Measurements from ENCODE around the gene TNNT1. TPM values are rescaled to one million over a fixed set of nuclear protein-coding genes. Genes with fewer than 3 reads are reported as not detected.

The TNNT1 gene
- total RNA-seq, 1 donor from 2014 or later = 48.9 TPM

GRCh38 chr19:55085923-55086715 is 62.9 kb downstream of the TNNT1 start:
- Mint-ChIP-seq H3K9me3 (no peaks in the 10 kb centered on the region), H3K4me3 (peak overlapping the region; percentile 17), H3K27ac (no peak overlapping the region), H3K4me1 (peaks cover 30% of the 10 kb centered on the region), H3K27me3 (ENCODE audit: low read depth) (peaks cover 44% of the 10 kb centered on the region), H3K36me3 (peaks cover 5% of the 10 kb centered on the region)
- no peak for TF ChIP-seq CTCF (IDR thresholded peaks at IDR 0.05; ENCODE audit: unreplicated experiment)
- no peak for DNase-seq (ENCODE audit: low spot score in 2 of 2, unreplicated experiment in 2 of 2)

DNA sequence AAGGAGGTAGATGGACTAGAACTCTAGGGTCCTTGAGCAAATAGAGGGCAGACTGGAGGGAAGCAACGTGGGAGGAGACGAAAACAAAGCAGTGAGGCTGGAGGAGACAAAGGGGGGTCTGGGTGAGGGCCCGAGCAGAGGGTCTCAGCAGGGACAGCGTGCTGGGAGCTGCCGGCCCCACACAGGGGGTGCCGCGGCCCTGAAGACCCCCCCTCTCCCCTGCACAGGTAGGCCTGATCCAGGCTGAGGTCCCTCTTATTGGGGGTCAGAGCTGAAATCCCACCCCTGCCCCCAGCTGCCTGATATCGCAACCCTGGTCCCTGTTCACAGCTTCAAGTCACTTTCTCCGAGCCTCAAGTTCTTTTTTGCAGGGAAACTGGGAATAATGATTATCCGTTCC is 64.6 kb downstream of the TNNT1 start:
- Mint-ChIP-seq H3K9me3 (no peaks in the 10 kb centered on the region), H3K4me1 (peaks cover 45% of the 10 kb centered on the region), H3K27ac (no peak overlapping the region), H3K27me3 (ENCODE audit: low read depth) (peaks cover 61% of the 10 kb centered on the region), H3K36me3 (peaks cover 9% of the 10 kb centered on the region), H3K4me3 (no peak overlapping the region)
- DNase-seq (ENCODE audit: low spot score in 2 of 2, unreplicated experiment in 2 of 2) = no peak
- TF ChIP-seq CTCF (IDR thresholded peaks at IDR 0.05; ENCODE audit: unreplicated experiment) = no peak

DNA sequence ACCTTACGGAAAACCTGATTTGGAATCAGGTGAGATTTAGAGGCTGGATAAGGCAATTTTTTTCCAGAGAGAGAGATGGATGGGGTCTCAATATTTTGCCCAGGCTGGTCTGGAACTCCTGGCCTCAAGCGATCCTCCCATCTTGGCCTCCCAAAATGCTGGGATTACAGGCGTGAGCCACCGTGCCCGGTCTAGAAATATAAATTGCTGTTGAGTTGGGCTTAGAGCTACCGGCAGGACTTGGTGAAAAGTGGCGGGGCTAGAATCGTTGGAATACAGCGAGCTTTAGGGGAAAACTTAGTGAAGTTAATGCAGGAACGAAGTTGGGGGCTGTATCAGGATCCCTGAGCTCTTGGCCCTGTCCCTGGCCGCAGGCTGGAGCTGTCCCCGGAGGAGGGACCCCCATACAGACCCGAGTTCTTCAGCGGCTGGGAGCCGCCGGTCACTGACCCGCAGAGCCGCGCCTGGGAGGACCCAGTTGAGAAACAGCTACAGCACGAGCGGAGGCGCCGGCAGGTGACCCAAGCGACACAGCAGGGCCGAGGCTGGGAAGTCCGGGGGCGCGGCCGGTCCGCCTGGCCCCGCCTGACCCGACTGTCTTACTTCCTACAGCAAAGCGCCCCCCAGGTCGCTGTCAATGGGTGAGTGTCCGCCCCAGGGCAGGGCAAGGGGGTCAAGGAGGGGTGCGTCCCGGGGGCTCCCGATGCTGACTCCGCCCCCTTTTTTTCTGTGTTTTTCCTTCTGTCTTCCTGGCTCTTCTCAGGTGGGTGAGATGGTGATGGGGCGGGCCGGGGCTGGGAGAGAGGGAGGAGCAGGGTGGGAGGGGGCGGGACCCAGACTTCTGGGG is 65.8 kb downstream of the TNNT1 start:
- DNase-seq (ENCODE audit: low spot score in 2 of 2, unreplicated experiment in 2 of 2) = no peak
- no peaks in the 10 kb centered on the region for H3K9me3 Mint-ChIP-seq
- peaks cover 66% of the 10 kb centered on the region for H3K27me3 Mint-ChIP-seq (ENCODE audit: low read depth)
- H3K4me1 Mint-ChIP-seq = peaks cover 39% of the 10 kb centered on the region
- H3K4me3 Mint-ChIP-seq = no peak overlapping the region
- peaks cover 12% of the 10 kb centered on the region for H3K36me3 Mint-ChIP-seq
- TF ChIP-seq CTCF (IDR thresholded peaks at IDR 0.05; ENCODE audit: unreplicated experiment) = no peak
- H3K27ac Mint-ChIP-seq = no peak overlapping the region

Small RNA genes within 50 kb of the gene (microRNA-seq; reads per million reads assigned to microRNA genes)
- gene MIR7975 = not detected

Other genes starting within 250 kb of the TNNT1 start
- not detected in 3 replicates for gene NCR1, start 243.1 kb downstream of the TNNT1 start, total RNA-seq
- gene NLRP7, start 201.7 kb downstream of the TNNT1 start, total RNA-seq = 0.07 to 0.09 TPM in 2 of 3 replicates, not detected in the other
- 54.1 to 56.8 TPM (median 56.2 TPM) in 3 replicates for gene NLRP2, start 182.8 kb downstream of the TNNT1 start, total RNA-seq
- 0.78 to 1.4 TPM (median 1.4 TPM) in 3 replicates for gene GP6, start 110.9 kb downstream of the TNNT1 start, total RNA-seq
- gene RDH13, start 86.1 kb downstream of the TNNT1 start, total RNA-seq = 81.0 to 88.6 TPM (median 85.7 TPM) in 3 replicates
- gene EPS8L1, start 73.3 kb downstream of the TNNT1 start, total RNA-seq = 375 to 425 TPM (median 396 TPM) in 3 replicates
- gene PPP1R12C, start 31.6 kb downstream of the TNNT1 start, total RNA-seq = 100 to 111 TPM (median 109 TPM) in 3 replicates
- gene TNNI3, start 8.5 kb upstream of the TNNT1 start, total RNA-seq = 6.3 to 9.1 TPM (median 8.9 TPM) in 3 replicates
- gene DNAAF3, start 17.4 kb upstream of the TNNT1 start, total RNA-seq = 2.9 to 4.4 TPM (median 3.3 TPM) in 3 replicates
- 0.32 to 0.67 TPM (median 0.47 TPM) in 3 replicates for gene SYT5, start 31.1 kb upstream of the TNNT1 start, total RNA-seq
- 10.4 to 10.7 TPM (median 10.5 TPM) in 3 replicates for gene PTPRH, start 60.3 kb upstream of the TNNT1 start, total RNA-seq
- 5.9 to 6.7 TPM (median 6.7 TPM) in 3 replicates for gene TMEM86B, start 79.6 kb upstream of the TNNT1 start, total RNA-seq
- gene PPP6R1, start 109.8 kb upstream of the TNNT1 start, total RNA-seq = 70.1 to 73.0 TPM (median 71.5 TPM) in 3 replicates
- 28.9 to 30.4 TPM (median 29.1 TPM) in 3 replicates for gene HSPBP1, start 130.9 kb upstream of the TNNT1 start, total RNA-seq
- 38.5 to 46.0 TPM (median 43.4 TPM) in 3 replicates for gene BRSK1, start 134.8 kb upstream of the TNNT1 start, total RNA-seq
- gene TMEM150B, start 176.1 kb upstream of the TNNT1 start, total RNA-seq = not detected in 3 replicates
- gene KMT5C, start 190.7 kb upstream of the TNNT1 start, total RNA-seq = 51.3 to 54.0 TPM (median 51.9 TPM) in 3 replicates
- gene COX6B2, start 205.5 kb upstream of the TNNT1 start, total RNA-seq = 7.3 to 11.5 TPM (median 7.3 TPM) in 3 replicates
- gene GARIN5B, start 214.1 kb upstream of the TNNT1 start, total RNA-seq = 0.13 to 0.34 TPM (median 0.27 TPM) in 3 replicates
- 10.0 to 12.9 TPM (median 11.6 TPM) in 3 replicates for gene IL11, start 221.3 kb upstream of the TNNT1 start, total RNA-seq
- gene TMEM190, start 227.6 kb upstream of the TNNT1 start, total RNA-seq = 2.2 to 2.4 TPM (median 2.4 TPM) in 3 replicates
- gene TMEM238, start 235.1 kb upstream of the TNNT1 start, total RNA-seq = 2.3 to 2.9 TPM (median 2.3 TPM) in 3 replicates
- gene RPL28, start 236.7 kb upstream of the TNNT1 start, total RNA-seq = 1,773 to 1,819 TPM (median 1,790 TPM) in 3 replicates

All from mesothelial cell of epicardium (in vitro differentiated cells).